HG03159 (cell line): ENCODE data around the gene KCNJ15.
A peak's percentile ranks its signal among the peaks of the same experiment; 100 is the strongest.

Experiments used
- ATAC-seq: cut with Tn5 transposase; IDR thresholded peaks from one replicate; pipeline ENCODE4 v1.9.1; 2021; ENCODE audit warnings: mild to moderate bottlenecking, moderate library complexity; ENCODE audit not compliant: unreplicated experiment

Gene KCNJ15

GRCh38 chr21:38267136-38267755 is 10.5 kb downstream of the KCNJ15 start:
- no peak for ATAC-seq

GRCh38 chr21:38267991-38268863 is 11.4 kb downstream of the KCNJ15 start:
- no peak for ATAC-seq

DNA sequence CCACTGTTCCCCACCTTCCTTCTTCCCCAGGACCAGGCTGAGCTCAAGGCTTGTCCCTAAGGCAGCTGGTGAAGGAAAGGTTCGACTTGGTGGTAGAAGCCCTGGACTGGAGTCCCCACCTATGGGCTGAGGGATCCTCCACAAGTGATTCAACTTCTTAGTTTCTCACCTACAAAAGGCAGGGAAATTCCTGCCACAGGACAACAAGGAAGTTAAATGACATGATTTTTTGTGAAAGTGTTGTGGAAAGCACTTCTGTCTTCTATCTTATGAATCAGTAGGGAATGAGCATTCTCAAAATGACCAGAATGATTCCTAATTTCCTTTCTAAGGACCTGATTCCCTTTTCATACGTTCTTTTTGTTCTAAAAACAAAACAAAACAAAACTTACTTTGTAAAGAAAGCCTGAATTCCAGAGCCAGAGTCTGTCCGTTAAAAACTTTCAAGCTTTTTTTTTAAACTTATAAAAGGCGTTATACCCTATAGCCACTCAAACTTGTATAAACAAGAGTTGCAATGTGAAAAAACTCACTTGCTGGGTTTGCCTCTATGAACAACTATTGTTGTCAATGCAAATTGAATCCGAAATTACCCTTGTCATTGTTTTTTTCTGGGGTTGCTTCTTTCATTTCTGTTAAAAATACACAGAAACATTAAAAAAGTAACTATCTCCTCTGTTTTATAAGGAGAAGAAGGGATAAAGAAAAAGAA is 12.2 kb downstream of the KCNJ15 start:
- no peak for ATAC-seq

- ATAC-seq: peak; percentile 60
These were observed 12.8 kb downstream of the KCNJ15 start for GRCh38 chr21:38269576-38269936.

GRCh38 chr21:38272215-38272614 is 15.4 kb downstream of the KCNJ15 start:
- ATAC-seq: no peak

- ATAC-seq: no peak
These were observed 17.2 kb downstream of the KCNJ15 start for GRCh38 chr21:38273745-38274542.

GRCh38 chr21:38277501-38278131 is 20.8 kb downstream of the KCNJ15 start:
- ATAC-seq: no peak

GRCh38 chr21:38280454-38280853 is 23.7 kb downstream of the KCNJ15 start:
- ATAC-seq: no peak

GRCh38 chr21:38280867-38281266 is 24.1 kb downstream of the KCNJ15 start:
- ATAC-seq: no peak

DNA sequence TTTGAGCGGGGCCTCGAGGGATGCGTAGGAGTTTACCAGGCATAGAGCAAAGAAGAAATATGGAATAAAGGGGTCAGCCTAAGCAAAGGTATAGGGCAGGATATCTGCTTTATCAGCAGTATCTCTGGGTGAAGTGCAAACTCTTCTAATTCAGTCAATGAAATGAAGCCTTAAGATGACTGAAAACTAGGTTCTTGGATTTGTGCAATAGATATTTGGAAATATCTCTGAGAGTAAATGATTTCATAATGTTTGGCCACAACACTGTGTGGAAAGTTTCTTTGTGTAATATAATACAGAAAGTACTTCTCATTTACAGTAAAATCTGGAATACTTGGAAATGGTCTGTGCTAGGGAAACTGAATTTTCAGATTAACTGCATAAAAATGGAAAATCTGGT is 26.1 kb downstream of the KCNJ15 start:
- ATAC-seq: no peak

- no peak for ATAC-seq
These were observed 27.4 kb downstream of the KCNJ15 start for GRCh38 chr21:38284216-38284615.

GRCh38 chr21:38286739-38287471 is 30.1 kb downstream of the KCNJ15 start:
- ATAC-seq: no peak

- no peak for ATAC-seq
These were observed 30.7 kb downstream of the KCNJ15 start for GRCh38 chr21:38287476-38287875.

- no peak for ATAC-seq
These were observed 33.1 kb downstream of the KCNJ15 start for GRCh38 chr21:38289705-38290485.

DNA sequence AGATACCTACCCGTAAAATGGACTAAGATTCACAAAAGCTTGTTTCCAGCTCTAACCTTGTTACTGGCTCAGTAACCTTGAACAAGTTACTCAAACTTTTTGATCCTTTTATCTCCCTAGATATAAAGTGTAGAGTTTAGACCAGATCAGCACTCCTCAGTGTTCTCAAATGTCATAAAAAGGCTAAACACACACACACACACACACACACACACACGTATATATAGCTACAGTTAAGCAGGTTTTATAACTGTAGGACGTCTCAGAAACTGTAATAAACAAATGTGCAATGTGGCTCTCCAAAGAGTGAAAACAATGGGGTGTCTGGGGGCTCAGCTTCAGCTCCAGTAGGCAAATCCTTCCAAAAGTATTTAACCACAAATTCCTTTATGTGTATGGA is 34.0 kb downstream of the KCNJ15 start:
- no peak for ATAC-seq

DNA sequence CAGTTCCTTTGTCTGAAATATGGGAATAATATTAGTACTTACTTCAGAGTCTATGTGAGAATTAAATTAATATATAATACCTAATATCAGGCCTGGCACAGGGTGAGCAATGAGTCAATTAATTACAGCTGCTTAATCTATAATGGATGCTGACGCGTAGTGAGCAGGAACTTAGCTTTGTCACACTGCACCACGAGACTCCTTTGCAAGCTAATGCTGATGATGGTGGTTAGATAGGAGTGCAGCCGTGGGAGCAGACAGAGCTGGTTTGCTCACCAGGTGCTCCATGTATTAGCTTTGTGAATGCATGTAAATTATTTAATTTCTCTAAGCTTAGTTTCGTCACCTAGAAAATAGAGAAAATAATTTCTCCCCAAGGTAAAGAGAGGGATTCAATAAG is 35.1 kb downstream of the KCNJ15 start:
- ATAC-seq: no peak

- ATAC-seq: no peak
These were observed 36.3 kb downstream of the KCNJ15 start for GRCh38 chr21:38293113-38293512.

DNA sequence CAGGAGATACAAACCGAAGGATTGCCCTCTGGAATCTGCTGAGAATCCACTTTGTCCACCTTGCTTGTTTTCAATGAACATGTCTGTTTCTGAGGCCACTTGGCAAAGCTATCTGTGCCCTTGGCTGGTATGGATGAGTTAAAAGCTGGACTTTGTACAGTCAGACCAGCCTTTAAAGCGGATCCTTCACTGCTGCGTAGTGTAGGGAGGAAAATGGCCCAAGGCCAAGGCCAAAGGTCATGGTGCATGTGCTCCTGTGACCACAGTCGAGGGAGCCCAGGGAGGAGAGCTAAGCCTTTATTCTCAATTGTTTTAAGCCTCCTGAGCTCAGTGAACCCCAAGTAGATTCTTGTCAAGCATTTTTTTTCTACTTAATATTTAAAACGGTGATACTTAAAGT is 37.0 kb downstream of the KCNJ15 start:
- no peak for ATAC-seq

GRCh38 chr21:38294609-38295008 is 37.8 kb downstream of the KCNJ15 start:
- ATAC-seq: no peak
